ENCODE measurements around the gene SFTA2. TPM values are rescaled to one million over a fixed set of nuclear protein-coding genes. Genes with fewer than 3 reads are reported as not detected.
A peak's percentile ranks its signal among the peaks of the same experiment; 100 is the strongest.

Gene SFTA2
- total and polyA plus RNA-seq, 9 of the 15 experiments (the other 6 are each of a cell fraction or from before 2014, with no cell fraction given), result not detected

DNA sequence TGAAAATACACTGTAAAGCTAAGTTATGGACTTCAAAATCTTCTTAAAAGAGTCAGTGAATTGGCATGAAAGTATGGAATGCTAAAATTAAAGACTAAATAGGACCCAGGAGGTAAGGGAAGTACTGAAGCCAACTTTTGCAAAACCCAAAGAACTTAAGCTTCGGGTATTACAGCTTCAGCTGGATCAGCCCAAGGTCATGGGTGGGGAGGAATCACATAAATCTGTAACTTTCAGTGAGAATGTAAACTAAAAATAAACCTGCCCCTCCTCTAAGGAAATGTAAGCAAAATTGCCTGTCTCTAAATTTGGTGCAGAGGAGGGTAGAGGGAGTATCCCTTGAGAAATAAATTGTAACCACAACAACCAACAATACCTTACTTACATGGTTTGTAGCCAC is 47.2 kb upstream of the SFTA2 start:
- intact Hi-C loops (cut with micrococcal nuclease), result no loop called here
- no peak for DNase-seq (ENCODE audit: extremely low read depth in 1 of 4, low spot score in 3 of 4)
- H3K36me3 ChIP-seq (ENCODE audit: control insufficient read depth, insufficient read depth, low read length), result no peaks in the 10 kb centered on the region
- no peak overlapping the region for H3K9ac ChIP-seq (ENCODE audit: insufficient read depth in 1 of 2, low read depth in 2 of 2, low read length in 2 of 2)
- no peaks in the 10 kb centered on the region for H4K20me1 ChIP-seq (replicated peaks; ENCODE audit: control insufficient read depth, insufficient read depth, low read length)
- no TSS peak for BruUV-seq (replicated peaks)
- H3K4me3 ChIP-seq, result no peak overlapping the region
- H3K79me2 ChIP-seq (ENCODE audit: control insufficient read depth, insufficient read depth, low read length), result no peaks in the 10 kb centered on the region
- no peak for TF ChIP-seq NONO (IDR thresholded peaks at IDR 0.05; ENCODE audit: low read depth in 2 of 2, low read length in 1 of 2)
- no peak for TF ChIP-seq BCL6 (CRISPR knock-in tag; IDR thresholded peaks at IDR 0.05)
- TF ChIP-seq CREB1 (IDR thresholded peaks at IDR 0.05), result no peak
- no peak for TF ChIP-seq CREB1 (CRISPR knock-in tag; IDR thresholded peaks at IDR 0.05)
- no peak for TF ChIP-seq ARID1B (IDR thresholded peaks at IDR 0.05)
- ATAC-seq, result no peak
- ChIA-PET POLR2A (no interaction called here), CTCF (ENCODE audit: low intra/inter-chr PET ratio) (no interaction called here)
- 0% methylated on average over 1 of the region's 1 CpG for WGBS (ENCODE audit: insufficient coverage, low coverage, missing lambda C conversion rate)
- no peaks in the 10 kb centered on the region for H3K9me3 ChIP-seq (replicated peaks; ENCODE audit: control insufficient read depth, insufficient read depth, low read depth, low read length)
- no peak overlapping the region for H3K4me2 ChIP-seq (ENCODE audit: insufficient read depth, low read length)
- in situ Hi-C loops (cut with MboI), result no loop called here
- FAIRE-seq, result no peak
- H3K9me1 ChIP-seq (ENCODE audit: control insufficient read depth, insufficient read depth, low read length), result no peaks in the 10 kb centered on the region
- H3K27ac ChIP-seq (ENCODE audit: extremely low read depth, low read depth, low read length), result no peak overlapping the region
- H3K4me1 ChIP-seq (replicated peaks in 1 of 2; ENCODE audit: control insufficient read depth in 2 of 2, insufficient read depth in 2 of 2, low read length in 2 of 2), result no peaks in the 10 kb centered on the region
- H3K27me3 ChIP-seq (ENCODE audit: control insufficient read depth in 2 of 2, insufficient read depth in 2 of 2, low read length in 2 of 2), result peaks cover 37 to 51% of the 10 kb centered on the region in 2 experiments
- H2AFZ ChIP-seq (ENCODE audit: low read depth, low read length), result no peak overlapping the region

DNA sequence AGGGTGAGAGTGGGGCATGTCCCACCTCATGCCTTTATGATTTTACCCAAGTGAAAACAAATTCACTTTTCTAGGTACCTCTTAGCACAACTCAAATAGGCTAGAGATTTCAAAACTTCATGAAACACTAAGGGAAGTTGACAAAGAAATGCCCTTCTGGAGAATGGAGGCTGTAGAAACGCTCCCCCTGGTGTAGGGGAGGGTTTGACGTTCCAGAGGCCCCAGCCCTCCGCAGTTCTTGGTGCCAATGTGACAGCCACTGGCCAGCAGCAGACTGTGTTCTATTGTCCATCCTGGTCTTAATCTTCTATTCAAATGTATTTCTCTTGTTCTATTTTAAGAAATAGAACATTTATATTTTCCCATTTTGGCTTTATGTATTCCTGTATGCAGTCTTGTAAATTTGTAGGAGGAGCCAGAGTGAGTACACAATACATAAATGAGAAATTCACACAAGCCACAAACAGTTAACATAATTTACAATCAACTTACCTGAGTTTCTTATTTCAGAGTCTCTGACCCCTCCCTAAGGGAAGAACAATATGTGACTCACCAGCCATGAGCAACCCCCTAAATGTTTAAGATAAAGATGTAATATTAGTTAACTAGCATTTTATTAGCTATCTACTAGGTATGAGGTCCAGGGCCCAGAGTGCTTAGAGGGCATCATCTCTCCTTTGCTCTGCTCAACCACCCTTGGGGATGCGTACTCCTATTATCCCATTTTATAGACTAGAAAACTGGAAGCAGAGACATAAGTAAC is 42.7 kb upstream of the SFTA2 start:
- Histone ChIP-seq H3K4me2 (ENCODE audit: insufficient read depth, low read length) (no peak overlapping the region), H3K4me3 (no peak overlapping the region), H3K27me3 (ENCODE audit: control insufficient read depth in 2 of 2, insufficient read depth in 2 of 2, low read length in 2 of 2) (peaks cover 34 to 45% of the 10 kb centered on the region in 2 experiments), H2AFZ (ENCODE audit: low read depth, low read length) (no peak overlapping the region), H3K9ac (ENCODE audit: insufficient read depth in 1 of 2, low read depth in 2 of 2, low read length in 2 of 2) (no peak overlapping the region), H4K20me1 (replicated peaks; ENCODE audit: control insufficient read depth, insufficient read depth, low read length) (no peaks in the 10 kb centered on the region), H3K36me3 (ENCODE audit: control insufficient read depth, insufficient read depth, low read length) (no peaks in the 10 kb centered on the region), H3K27ac (ENCODE audit: extremely low read depth, low read depth, low read length) (no peak overlapping the region), H3K4me1 (replicated peaks in 1 of 2; ENCODE audit: control insufficient read depth in 2 of 2, insufficient read depth in 2 of 2, low read length in 2 of 2) (no peaks in the 10 kb centered on the region), H3K9me3 (replicated peaks; ENCODE audit: control insufficient read depth, insufficient read depth, low read depth, low read length) (no peaks in the 10 kb centered on the region), H3K79me2 (ENCODE audit: control insufficient read depth, insufficient read depth, low read length) (no peaks in the 10 kb centered on the region), H3K9me1 (ENCODE audit: control insufficient read depth, insufficient read depth, low read length) (no peaks in the 10 kb centered on the region)
- ChIA-PET CTCF (ENCODE audit: low intra/inter-chr PET ratio) (interaction anchor here (0.9 kb wide), 1 partner anchor 32 kb away, joined by 3 read pairs; no protein-coding TSS in a partner anchor), POLR2A (interaction anchor here (0.6 to 1.8 kb wide), 5 partner anchors 10 to 61 kb away, joined by 3 to 5 read pairs (median 4); partner anchors contain the start of gene VARS2)
- WGBS (ENCODE audit: insufficient coverage, low coverage, missing lambda C conversion rate), result 3% methylated on average over 4 of the region's 4 CpGs
- intact Hi-C loops (cut with micrococcal nuclease), result no loop called here
- DNase-seq (ENCODE audit: extremely low read depth in 1 of 4, low spot score in 3 of 4), result peak in 2 of 4 experiments; percentile 18 to 43
- FAIRE-seq, result no peak
- in situ Hi-C loops (cut with MboI), result no loop called here
- ATAC-seq, result peak; percentile 78
- no TSS peak for BruUV-seq (replicated peaks)
- TF ChIP-seq, protein P1, sequence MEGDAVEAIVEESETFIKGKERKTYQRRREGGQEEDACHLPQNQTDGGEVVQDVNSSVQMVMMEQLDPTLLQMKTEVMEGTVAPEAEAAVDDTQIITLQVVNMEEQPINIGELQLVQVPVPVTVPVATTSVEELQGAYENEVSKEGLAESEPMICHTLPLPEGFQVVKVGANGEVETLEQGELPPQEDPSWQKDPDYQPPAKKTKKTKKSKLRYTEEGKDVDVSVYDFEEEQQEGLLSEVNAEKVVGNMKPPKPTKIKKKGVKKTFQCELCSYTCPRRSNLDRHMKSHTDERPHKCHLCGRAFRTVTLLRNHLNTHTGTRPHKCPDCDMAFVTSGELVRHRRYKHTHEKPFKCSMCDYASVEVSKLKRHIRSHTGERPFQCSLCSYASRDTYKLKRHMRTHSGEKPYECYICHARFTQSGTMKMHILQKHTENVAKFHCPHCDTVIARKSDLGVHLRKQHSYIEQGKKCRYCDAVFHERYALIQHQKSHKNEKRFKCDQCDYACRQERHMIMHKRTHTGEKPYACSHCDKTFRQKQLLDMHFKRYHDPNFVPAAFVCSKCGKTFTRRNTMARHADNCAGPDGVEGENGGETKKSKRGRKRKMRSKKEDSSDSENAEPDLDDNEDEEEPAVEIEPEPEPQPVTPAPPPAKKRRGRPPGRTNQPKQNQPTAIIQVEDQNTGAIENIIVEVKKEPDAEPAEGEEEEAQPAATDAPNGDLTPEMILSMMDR (IDR thresholded peaks at IDR 0.05 in 2 of 3, conservative IDR thresholded peaks at IDR 0.05 in 1 of 3; ENCODE audit: insufficient read depth in 2 of 3, low read depth in 1 of 3, low read length in 3 of 3), result peak in 2 of 3 experiments; percentile 16 to 25; a peak in 3 of 6 replicates
- TF ChIP-seq, protein P2, sequence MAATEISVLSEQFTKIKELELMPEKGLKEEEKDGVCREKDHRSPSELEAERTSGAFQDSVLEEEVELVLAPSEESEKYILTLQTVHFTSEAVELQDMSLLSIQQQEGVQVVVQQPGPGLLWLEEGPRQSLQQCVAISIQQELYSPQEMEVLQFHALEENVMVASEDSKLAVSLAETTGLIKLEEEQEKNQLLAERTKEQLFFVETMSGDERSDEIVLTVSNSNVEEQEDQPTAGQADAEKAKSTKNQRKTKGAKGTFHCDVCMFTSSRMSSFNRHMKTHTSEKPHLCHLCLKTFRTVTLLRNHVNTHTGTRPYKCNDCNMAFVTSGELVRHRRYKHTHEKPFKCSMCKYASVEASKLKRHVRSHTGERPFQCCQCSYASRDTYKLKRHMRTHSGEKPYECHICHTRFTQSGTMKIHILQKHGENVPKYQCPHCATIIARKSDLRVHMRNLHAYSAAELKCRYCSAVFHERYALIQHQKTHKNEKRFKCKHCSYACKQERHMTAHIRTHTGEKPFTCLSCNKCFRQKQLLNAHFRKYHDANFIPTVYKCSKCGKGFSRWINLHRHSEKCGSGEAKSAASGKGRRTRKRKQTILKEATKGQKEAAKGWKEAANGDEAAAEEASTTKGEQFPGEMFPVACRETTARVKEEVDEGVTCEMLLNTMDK (IDR thresholded peaks at IDR 0.05; ENCODE audit: borderline replicate concordance, insufficient read depth, low read depth, low read length, poor library complexity, severe bottlenecking), result peak; percentile 61
- TF ChIP-seq DIDO1 (tag; IDR thresholded peaks at IDR 0.05; ENCODE audit: low read depth), result 0 out of 2 replicates have a peak, but pooled peaks have one; percentile 14

Data from K562 (cell line).